ENCODE data around the gene ARID5B.

The ARID5B gene

GRCh38 chr10:62056698-62057097, 155.2 kb downstream of the ARID5B start:
- TF ChIP-seq CTCF (IDR thresholded peaks at IDR 0.05): no peak
- H3K36me3 ChIP-seq (ENCODE audit: control insufficient read depth, insufficient read depth, low read length): no peaks in the 10 kb centered on the region
- H3K4me2 ChIP-seq (ENCODE audit: low read length): no peak overlapping the region
- H3K9ac ChIP-seq: no peak overlapping the region
- peaks cover 5% of the 10 kb centered on the region for H3K4me1 ChIP-seq
- no peak overlapping the region for H3K4me3 ChIP-seq (ENCODE audit: low read depth, low read length)
- peaks cover 2% of the 10 kb centered on the region for H3K9me3 ChIP-seq (ENCODE audit: control insufficient read depth, low read length)
- H2AFZ ChIP-seq: no peak overlapping the region
- H3K27ac ChIP-seq: peak overlapping the region; percentile 71
- no peaks in the 10 kb centered on the region for H3K79me2 ChIP-seq
- H3K27me3 ChIP-seq (ENCODE audit: control insufficient read depth, insufficient read depth, low read length): no peaks in the 10 kb centered on the region

- Histone ChIP-seq H3K9ac (no peak overlapping the region), H3K36me3 (ENCODE audit: control insufficient read depth, insufficient read depth, low read length) (no peaks in the 10 kb centered on the region), H3K4me3 (ENCODE audit: low read depth, low read length) (no peak overlapping the region), H3K27me3 (ENCODE audit: control insufficient read depth, insufficient read depth, low read length) (no peaks in the 10 kb centered on the region), H3K4me2 (ENCODE audit: low read length) (no peak overlapping the region), H3K9me3 (ENCODE audit: control insufficient read depth, low read length) (peaks cover 2% of the 10 kb centered on the region), H3K79me2 (no peaks in the 10 kb centered on the region), H3K4me1 (peaks cover 5% of the 10 kb centered on the region), H3K27ac (peak overlapping the region; percentile 71), H2AFZ (no peak overlapping the region)
- no peak for TF ChIP-seq CTCF (IDR thresholded peaks at IDR 0.05)
Measured at GRCh38 chr10:62057359-62057758, 155.9 kb downstream of the ARID5B start.

- no peak for TF ChIP-seq CTCF (IDR thresholded peaks at IDR 0.05)
- H2AFZ ChIP-seq: no peak overlapping the region
- no peak overlapping the region for H3K9ac ChIP-seq
- no peaks in the 10 kb centered on the region for H3K79me2 ChIP-seq
- no peaks in the 10 kb centered on the region for H3K9me3 ChIP-seq (ENCODE audit: control insufficient read depth, low read length)
- H3K4me2 ChIP-seq (ENCODE audit: low read length): no peak overlapping the region
- peak overlapping the region; percentile 71 for H3K27ac ChIP-seq
- H3K27me3 ChIP-seq (ENCODE audit: control insufficient read depth, insufficient read depth, low read length): no peaks in the 10 kb centered on the region
- peaks cover 5% of the 10 kb centered on the region for H3K4me1 ChIP-seq
- no peak overlapping the region for H3K4me3 ChIP-seq (ENCODE audit: low read depth, low read length)
- H3K36me3 ChIP-seq (ENCODE audit: control insufficient read depth, insufficient read depth, low read length): no peaks in the 10 kb centered on the region
Measured at GRCh38 chr10:62057850-62058249, 156.4 kb downstream of the ARID5B start.

- Histone ChIP-seq H3K4me1 (peaks cover 5% of the 10 kb centered on the region), H3K9ac (no peak overlapping the region), H3K9me3 (ENCODE audit: control insufficient read depth, low read length) (no peaks in the 10 kb centered on the region), H3K27ac (peak overlapping the region; percentile 71), H3K79me2 (no peaks in the 10 kb centered on the region), H3K36me3 (ENCODE audit: control insufficient read depth, insufficient read depth, low read length) (no peaks in the 10 kb centered on the region), H2AFZ (no peak overlapping the region), H3K4me2 (ENCODE audit: low read length) (no peak overlapping the region), H3K4me3 (ENCODE audit: low read depth, low read length) (no peak overlapping the region), H3K27me3 (ENCODE audit: control insufficient read depth, insufficient read depth, low read length) (no peaks in the 10 kb centered on the region)
- no peak for TF ChIP-seq CTCF (IDR thresholded peaks at IDR 0.05)
Measured at GRCh38 chr10:62058476-62058875, 157.0 kb downstream of the ARID5B start.

GRCh38 chr10:62058896-62059216, 157.4 kb downstream of the ARID5B start:
- H3K36me3 ChIP-seq (ENCODE audit: control insufficient read depth, insufficient read depth, low read length): no peaks in the 10 kb centered on the region
- peaks cover 5% of the 10 kb centered on the region for H3K4me1 ChIP-seq
- no peak for TF ChIP-seq CTCF (IDR thresholded peaks at IDR 0.05)

More at GRCh38 chr10:62058896-62059216, 157.4 kb downstream of the ARID5B start:
- no peak overlapping the region for H3K4me2 ChIP-seq (ENCODE audit: low read length)
- H3K4me3 ChIP-seq (ENCODE audit: low read depth, low read length): no peak overlapping the region
- peak overlapping the region; percentile 71 for H3K27ac ChIP-seq
- H3K9me3 ChIP-seq (ENCODE audit: control insufficient read depth, low read length): no peaks in the 10 kb centered on the region
- no peak overlapping the region for H3K9ac ChIP-seq
- H3K27me3 ChIP-seq (ENCODE audit: control insufficient read depth, insufficient read depth, low read length): no peaks in the 10 kb centered on the region
- H3K79me2 ChIP-seq: no peaks in the 10 kb centered on the region
- H2AFZ ChIP-seq: no peak overlapping the region

Data from parathyroid adenoma (tissue), 2 donors.